ENCODE results near the gene ADAM19.

DNA sequence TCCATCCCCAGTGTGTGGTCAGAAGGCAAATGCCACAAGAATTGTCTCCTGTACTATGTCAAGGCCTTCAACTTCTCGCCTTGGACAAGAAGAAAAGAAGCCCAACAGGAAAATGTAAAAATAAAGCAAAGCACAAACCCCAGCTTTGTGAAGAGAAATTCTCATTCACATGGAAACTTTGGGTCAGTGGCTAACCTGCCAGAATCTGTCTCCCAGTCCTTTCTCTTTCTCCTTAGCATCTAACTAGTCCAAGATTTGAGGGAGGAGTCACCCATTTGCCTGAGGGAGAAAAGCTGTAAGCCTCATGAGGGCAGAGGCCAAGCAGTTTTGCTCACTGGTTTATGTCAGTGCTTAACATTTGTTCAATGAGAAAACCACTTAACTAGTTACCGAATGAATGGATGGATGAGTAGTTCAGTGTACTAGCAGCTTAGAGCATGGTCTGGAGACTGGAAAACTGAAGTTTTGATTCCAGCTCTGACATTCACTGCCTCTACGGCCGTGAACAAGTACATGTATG lies 36.0 kb downstream of the ADAM19 start:
- no peak for TF ChIP-seq NFRKB (IDR thresholded peaks at IDR 0.05)
- TF ChIP-seq L3MBTL2 (conservative IDR thresholded peaks at IDR 0.05) = no peak
- no peak for TF ChIP-seq ELF4 (IDR thresholded peaks at IDR 0.05)
- no peak for TF ChIP-seq SUZ12 (IDR thresholded peaks at IDR 0.05)
- TF ChIP-seq SP1 (IDR thresholded peaks at IDR 0.05) = no peak
- no peak for TF ChIP-seq FOXM1 (IDR thresholded peaks at IDR 0.05; ENCODE audit: borderline replicate concordance)
- TF ChIP-seq ZNF384 (IDR thresholded peaks at IDR 0.05) = no peak
- TF ChIP-seq FOXK2 (IDR thresholded peaks at IDR 0.05) = no peak
- TF ChIP-seq FOXA1 (IDR thresholded peaks at IDR 0.05) = no peak
- TF ChIP-seq TARDBP (IDR thresholded peaks at IDR 0.05) = no peak
- TF ChIP-seq, protein P1, sequence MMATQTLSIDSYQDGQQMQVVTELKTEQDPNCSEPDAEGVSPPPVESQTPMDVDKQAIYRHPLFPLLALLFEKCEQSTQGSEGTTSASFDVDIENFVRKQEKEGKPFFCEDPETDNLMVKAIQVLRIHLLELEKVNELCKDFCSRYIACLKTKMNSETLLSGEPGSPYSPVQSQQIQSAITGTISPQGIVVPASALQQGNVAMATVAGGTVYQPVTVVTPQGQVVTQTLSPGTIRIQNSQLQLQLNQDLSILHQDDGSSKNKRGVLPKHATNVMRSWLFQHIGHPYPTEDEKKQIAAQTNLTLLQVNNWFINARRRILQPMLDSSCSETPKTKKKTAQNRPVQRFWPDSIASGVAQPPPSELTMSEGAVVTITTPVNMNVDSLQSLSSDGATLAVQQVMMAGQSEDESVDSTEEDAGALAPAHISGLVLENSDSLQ (IDR thresholded peaks at IDR 0.05) = no peak
- TF ChIP-seq ARNT (IDR thresholded peaks at IDR 0.05) = no peak
